Large intestine (tissue), 3 donors: ENCODE measurements around the gene CDK19. TPM values are rescaled to one million over a fixed set of nuclear protein-coding genes. Genes with fewer than 3 reads are reported as not detected.

Experiments
- DNase-seq, 2 donors: peaks; one replicate each; pipeline versions ENCODE4 v3.0.0 to v3.0.0-alpha.2; 2013
- H3K27ac ChIP-seq: one replicate; pipeline ENCODE4 v1.5.1; 2013; ENCODE audit warnings: low read length
- H3K27me3 ChIP-seq: 2 replicates; pipeline ENCODE4 v1.6.1; 2013; ENCODE audit warnings: low read length; ENCODE audit not compliant: control insufficient read depth, insufficient read depth
- H3K36me3 ChIP-seq: 2 replicates; pipeline ENCODE4 v1.6.1; 2013; ENCODE audit warnings: low read length; ENCODE audit not compliant: control insufficient read depth, insufficient read depth
- H3K4me1 ChIP-seq: one replicate; pipeline ENCODE4 v1.6.1; 2013; ENCODE audit warnings: low read length; ENCODE audit not compliant: control insufficient read depth, insufficient read depth
- H3K4me3 ChIP-seq: one replicate; pipeline ENCODE4 v1.5.1; 2013; ENCODE audit warnings: low read length
- H3K9me3 ChIP-seq: one replicate; pipeline ENCODE4 v1.6.1; 2013; ENCODE audit warnings: mild to moderate bottlenecking, low read depth, low read length, moderate library complexity; ENCODE audit not compliant: control insufficient read depth
- whole genome bisulfite sequencing: methylation state at CpG from one replicate; pipeline ENCODE4 v1.1.5; 2013; ENCODE audit warnings: low lambda C conversion rate; ENCODE audit not compliant: insufficient coverage; 5-methylcytosine and 5-hydroxymethylcytosine counted together
- polyA plus RNA-seq: library from polyadenylated mRNA; unstranded; fragments of 120-200 nt; gene quantifications from one replicate; pipeline ENCODE4 v1.2.1, GENCODE V29; 2013

The CDK19 gene
- polyA plus RNA-seq, 1 donor: 18.3 TPM

DNA sequence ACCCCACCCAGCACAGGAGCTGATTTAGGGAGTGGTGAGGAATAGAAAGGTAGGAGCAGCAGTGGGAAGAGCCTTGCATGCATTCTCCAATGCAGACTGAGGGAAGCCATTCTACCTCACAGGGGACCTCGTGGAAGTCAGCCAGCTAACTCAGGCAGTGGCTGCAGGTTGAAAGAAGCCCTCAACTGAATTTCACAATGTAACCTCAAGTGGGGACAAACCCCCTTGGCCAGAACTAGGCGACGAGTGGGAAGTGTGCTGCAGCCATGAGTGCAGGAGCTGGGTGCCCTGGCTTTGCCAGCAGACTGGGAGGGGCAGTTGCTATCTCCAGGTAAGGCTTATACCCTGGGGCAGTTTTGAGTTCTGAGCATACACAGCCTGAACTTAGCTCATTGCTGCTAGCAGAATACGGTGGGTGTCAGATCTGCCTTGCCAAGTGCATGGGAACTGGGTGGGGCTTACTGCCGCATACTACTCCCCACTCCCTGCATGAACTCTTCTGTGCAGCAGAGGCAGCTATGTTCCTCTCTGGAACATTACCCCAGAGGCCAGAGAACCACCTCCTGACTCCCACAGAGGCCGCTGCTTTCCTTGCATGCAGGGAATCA, 126.5 kb downstream of the CDK19 start:
- Histone ChIP-seq H3K9me3 (no peaks in the 10 kb centered on the region), H3K4me1 (no peaks in the 10 kb centered on the region), H3K4me3 (no peak overlapping the region), H3K27ac (no peak overlapping the region), H3K36me3 (no peaks in the 10 kb centered on the region), H3K27me3 (no peaks in the 10 kb centered on the region)
- no peak for DNase-seq
- no CpG with 5 or more reads among the region's 6 CpGs for WGBS

DNA sequence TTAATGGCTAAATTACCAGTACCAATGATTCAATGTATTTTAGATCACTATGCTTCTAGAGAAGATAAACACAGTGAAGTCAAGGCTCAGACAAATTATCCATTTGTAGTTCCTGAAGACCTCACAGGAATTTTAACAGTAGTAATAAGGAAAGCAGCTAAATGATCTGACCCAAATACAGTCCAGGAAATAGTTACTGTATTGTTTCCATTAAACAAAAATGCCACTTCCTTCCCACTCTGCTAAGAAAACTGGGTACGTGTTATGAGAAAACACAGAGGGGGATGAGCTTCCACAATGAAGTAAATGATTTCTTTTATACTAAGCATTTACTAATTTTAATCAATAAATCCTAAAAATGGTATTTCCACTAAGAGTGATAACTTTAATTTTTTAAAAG, 127.9 kb downstream of the CDK19 start:
- H3K4me1 ChIP-seq: no peaks in the 10 kb centered on the region
- H3K27me3 ChIP-seq: no peaks in the 10 kb centered on the region
- H3K4me3 ChIP-seq: no peak overlapping the region
- no peak overlapping the region for H3K27ac ChIP-seq
- H3K9me3 ChIP-seq: no peaks in the 10 kb centered on the region
- no CpG with 5 or more reads among the region's 1 CpG for WGBS
- no peak for DNase-seq
- no peaks in the 10 kb centered on the region for H3K36me3 ChIP-seq

DNA sequence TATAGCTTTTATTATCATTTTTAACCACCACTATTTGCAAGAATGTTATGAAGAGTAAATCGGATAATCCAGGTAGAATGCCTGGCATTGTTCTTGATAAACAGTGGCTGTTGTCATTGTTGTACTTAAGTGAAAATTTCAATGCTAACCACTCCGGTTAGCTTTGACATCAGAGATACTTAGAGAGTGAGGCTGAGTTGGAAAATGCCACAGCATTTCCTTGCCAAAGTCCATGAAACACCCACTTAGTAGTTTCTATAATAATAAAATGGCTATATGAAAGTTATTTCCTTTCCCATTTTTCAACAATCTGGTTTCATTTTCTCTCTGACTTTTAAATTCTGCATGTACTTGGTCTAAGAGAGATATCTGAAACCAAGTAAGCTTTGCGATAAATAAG, 132.0 kb downstream of the CDK19 start:
- Histone ChIP-seq H3K4me1 (no peaks in the 10 kb centered on the region), H3K27me3 (no peaks in the 10 kb centered on the region), H3K4me3 (no peak overlapping the region), H3K36me3 (no peaks in the 10 kb centered on the region), H3K9me3 (no peaks in the 10 kb centered on the region), H3K27ac (no peak overlapping the region)
- DNase-seq: peak in 1 of 2 donors; percentile 56
- WGBS: 60% methylated on average over 1 of the region's 3 CpGs

DNA sequence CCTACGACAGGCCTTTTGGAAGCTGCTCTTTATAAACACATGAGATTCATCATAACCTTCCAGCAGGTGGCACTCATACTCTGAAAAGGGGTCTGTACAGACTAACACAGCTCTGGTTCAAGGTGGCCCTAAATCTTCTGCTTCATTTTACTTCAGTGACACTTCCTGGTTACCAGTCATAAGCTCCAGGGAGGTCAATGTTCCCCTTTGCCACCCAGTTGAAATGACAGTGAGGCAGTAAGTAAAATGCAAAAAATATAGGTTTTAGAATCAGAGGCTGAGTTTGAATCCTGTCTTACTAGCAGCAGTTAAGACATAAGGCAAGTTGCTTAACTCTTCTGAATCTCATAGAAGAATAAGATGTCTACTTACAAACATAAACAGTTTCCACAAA, 132.8 kb downstream of the CDK19 start:
- Histone ChIP-seq H3K4me3 (no peak overlapping the region), H3K27me3 (no peaks in the 10 kb centered on the region), H3K4me1 (no peaks in the 10 kb centered on the region), H3K36me3 (no peaks in the 10 kb centered on the region), H3K9me3 (no peaks in the 10 kb centered on the region), H3K27ac (no peak overlapping the region)
- no CpG with 5 or more reads among the region's 1 CpG for WGBS
- DNase-seq: peak; percentile 84 to 87

DNA sequence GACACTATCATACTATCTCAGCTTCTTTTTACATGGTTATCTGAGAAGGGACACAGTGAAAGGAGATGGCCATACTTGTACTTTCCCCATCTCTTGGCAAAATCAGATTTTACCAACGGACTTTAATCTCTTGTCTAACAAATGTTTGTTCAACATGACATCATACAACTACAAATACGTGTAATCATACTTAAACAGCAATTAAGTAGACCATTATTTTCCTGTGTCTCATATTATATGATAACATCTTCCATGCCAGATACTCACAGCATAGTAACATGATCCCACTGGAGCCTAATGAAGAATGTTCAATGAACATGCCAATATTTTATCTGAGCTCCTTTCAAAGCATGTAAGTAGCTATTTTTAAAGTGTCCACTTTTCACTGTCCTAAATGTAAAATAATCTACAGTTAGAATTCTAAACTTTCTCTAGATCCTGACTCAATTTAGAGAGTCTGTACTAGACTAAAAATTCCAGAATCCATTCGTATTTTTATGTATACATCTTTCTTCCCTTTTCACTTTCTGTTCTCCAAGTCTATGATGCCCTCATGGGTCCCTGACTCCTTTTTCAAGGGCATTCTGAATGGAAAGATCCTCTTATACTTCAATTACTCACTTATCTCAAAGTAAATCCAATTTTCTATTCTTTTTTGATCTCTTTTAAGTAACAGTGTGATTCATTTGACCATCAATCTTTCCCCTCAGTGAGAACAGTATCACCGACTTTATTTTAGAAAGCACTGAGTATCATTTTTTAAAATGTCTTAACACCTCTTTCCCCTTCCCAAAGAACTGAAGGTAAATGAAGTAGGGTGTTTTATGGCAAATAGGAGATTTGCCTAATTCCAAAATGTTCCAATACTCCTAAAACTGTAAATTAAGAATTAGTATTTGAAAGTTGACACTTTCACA, 133.5 kb downstream of the CDK19 start:
- Histone ChIP-seq H3K4me1 (no peaks in the 10 kb centered on the region), H3K9me3 (no peaks in the 10 kb centered on the region), H3K36me3 (no peaks in the 10 kb centered on the region), H3K27me3 (no peaks in the 10 kb centered on the region), H3K4me3 (no peak overlapping the region), H3K27ac (no peak overlapping the region)
- DNase-seq: peak in 1 of 2 donors; percentile 45
- WGBS: 0% methylated on average over 1 of the region's 4 CpGs

DNA sequence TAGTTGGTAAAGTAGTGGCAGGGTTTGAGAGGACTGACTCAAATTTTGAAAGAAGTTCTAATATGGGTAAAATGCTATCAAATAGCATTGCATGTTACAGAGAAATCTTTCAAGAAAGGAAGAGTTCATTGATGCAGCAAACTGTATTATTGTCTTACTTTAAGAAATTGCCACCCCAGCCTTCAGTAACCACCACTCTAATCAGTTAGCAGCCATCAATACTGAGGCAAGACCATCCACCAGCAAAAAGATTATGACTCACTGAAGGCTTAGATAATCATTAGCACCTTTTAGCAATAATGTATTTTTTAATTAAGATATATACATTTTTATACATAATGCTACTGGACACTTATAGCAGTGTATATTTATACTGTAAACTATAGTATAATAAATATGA, 138.9 kb downstream of the CDK19 start:
- H3K27me3 ChIP-seq: no peaks in the 10 kb centered on the region
- H3K4me1 ChIP-seq: peaks cover 4% of the 10 kb centered on the region
- H3K36me3 ChIP-seq: no peaks in the 10 kb centered on the region
- no peak overlapping the region for H3K27ac ChIP-seq
- no peaks in the 10 kb centered on the region for H3K9me3 ChIP-seq
- H3K4me3 ChIP-seq: no peak overlapping the region
- DNase-seq: no peak

DNA sequence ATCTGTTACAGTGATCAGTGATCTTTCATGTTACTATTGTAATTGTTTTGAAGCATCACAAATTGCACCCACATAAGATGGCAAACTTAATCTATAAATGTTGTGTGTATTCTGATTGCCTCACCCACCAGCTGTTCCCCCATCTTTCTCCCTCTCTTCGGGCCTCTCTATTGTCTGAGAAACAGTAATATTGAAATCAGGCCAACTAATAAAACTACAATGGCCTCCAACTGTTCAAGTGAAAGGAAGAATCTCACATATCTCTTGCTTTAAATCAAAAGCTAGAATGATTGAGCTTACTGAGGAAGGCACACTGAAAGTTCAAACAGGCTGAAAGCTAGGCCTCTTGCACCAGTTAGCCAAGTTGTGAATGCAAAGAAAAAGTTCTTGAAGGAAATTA, 141.2 kb downstream of the CDK19 start:
- peaks cover 9% of the 10 kb centered on the region for H3K4me1 ChIP-seq
- WGBS: no CpG with 5 or more reads among the region's 1 CpG
- no peaks in the 10 kb centered on the region for H3K9me3 ChIP-seq
- H3K36me3 ChIP-seq: peaks cover 3% of the 10 kb centered on the region
- no peaks in the 10 kb centered on the region for H3K27me3 ChIP-seq
- DNase-seq: no peak
- H3K4me3 ChIP-seq: no peak overlapping the region
- no peak overlapping the region for H3K27ac ChIP-seq

DNA sequence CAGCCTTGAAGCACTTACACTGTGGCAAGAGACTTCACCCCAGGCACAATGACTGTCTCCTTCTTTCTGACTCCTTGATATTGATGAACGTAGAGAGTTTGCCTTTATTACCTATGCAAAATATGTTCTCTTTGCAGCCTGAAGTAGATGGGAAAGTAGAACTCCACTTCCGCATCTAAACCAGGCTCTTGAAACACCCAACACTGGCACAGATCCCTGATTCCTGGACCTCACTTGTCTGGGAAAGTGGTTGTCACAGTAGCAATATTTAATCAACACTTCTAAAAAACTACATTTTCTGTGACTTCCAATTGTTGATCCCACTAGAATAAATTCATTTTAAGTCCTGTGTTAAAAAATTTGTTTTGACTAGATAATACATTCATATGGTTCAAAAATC, 143.1 kb downstream of the CDK19 start:
- WGBS: no CpG with 5 or more reads among the region's 2 CpGs
- Histone ChIP-seq H3K36me3 (peaks cover 3% of the 10 kb centered on the region), H3K4me3 (no peak overlapping the region), H3K27me3 (no peaks in the 10 kb centered on the region), H3K9me3 (no peaks in the 10 kb centered on the region), H3K27ac (no peak overlapping the region), H3K4me1 (peaks cover 9% of the 10 kb centered on the region)
- DNase-seq: no peak

DNA sequence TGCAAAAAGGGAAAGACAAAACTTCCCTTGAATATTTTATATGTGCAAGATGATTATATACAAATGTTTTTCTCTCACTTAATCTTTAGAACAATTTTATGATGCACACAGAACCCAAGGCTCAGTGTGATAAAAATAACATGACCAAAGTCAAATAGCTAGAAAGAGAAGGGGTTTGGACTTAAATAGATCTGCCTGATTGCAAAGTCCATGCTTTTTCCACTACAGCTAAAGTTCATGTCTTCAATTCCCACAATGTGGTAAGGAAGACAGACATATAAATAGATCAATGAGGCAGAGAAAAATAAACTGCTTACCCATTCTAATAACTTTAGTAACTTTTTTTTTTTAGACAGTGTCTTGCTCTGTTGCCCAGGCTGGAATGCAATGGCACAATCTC, 143.8 kb downstream of the CDK19 start:
- peak in 1 of 2 donors; percentile 38 for DNase-seq
- peak overlapping the region; percentile 11 for H3K27ac ChIP-seq

DNA sequence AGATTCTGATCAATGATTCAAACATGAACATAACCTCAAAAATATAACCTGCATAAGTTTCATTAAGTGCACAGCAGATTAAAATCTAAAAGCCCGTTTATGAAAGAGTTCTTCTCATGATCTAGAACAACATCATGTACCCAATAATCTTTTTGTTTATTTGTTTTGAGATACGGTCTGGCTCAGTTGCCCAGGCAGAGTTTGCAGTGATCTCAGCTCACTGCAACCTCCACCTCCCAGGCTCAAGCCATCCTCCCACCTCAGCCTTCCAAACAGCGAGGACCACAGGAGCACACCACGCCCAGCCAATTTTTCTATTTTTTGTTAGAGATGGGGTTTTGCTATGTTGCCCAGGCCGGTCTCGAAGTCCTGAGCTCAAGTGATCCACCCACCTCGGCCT, 149.7 kb downstream of the CDK19 start:
- H3K27ac ChIP-seq: peak overlapping the region; percentile 65
- H3K27me3 ChIP-seq: no peaks in the 10 kb centered on the region
- no peaks in the 10 kb centered on the region for H3K9me3 ChIP-seq
- DNase-seq: no peak
- WGBS: 100% methylated on average over 1 of the region's 7 CpGs
- peaks cover 3% of the 10 kb centered on the region for H3K36me3 ChIP-seq
- H3K4me1 ChIP-seq: peaks cover 8% of the 10 kb centered on the region
- no peak overlapping the region for H3K4me3 ChIP-seq

More for the DNA sequence above, 143.8 kb downstream of the CDK19 start:
- no peaks in the 10 kb centered on the region for H3K9me3 ChIP-seq
- peaks cover 9% of the 10 kb centered on the region for H3K4me1 ChIP-seq
- peaks cover 3% of the 10 kb centered on the region for H3K36me3 ChIP-seq
- no peak overlapping the region for H3K4me3 ChIP-seq
- no peaks in the 10 kb centered on the region for H3K27me3 ChIP-seq

DNA sequence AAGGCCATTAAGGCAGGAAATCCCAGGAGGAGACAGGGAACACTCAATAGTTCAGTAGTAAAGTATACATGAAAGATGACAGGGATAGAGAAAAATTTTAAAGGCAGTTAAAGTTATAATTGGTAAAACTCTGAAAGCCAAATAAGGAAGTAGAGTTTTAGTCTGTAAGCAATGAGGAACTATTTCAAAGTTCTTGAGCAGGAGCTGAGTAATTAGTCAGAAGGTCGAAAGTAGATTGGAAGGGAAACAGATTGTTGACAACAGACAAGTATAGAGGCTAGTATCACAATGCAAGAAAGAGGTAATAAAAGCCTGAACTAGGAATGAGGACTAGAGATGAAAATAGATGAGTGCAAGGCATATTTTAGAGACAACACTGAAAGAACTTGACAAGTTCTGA, 150.3 kb downstream of the CDK19 start:
- no peak overlapping the region for H3K4me3 ChIP-seq
- no peaks in the 10 kb centered on the region for H3K9me3 ChIP-seq
- H3K27ac ChIP-seq: peak overlapping the region; percentile 65
- peaks cover 4% of the 10 kb centered on the region for H3K4me1 ChIP-seq
- no peaks in the 10 kb centered on the region for H3K27me3 ChIP-seq
- H3K36me3 ChIP-seq: peaks cover 6% of the 10 kb centered on the region
- DNase-seq: peak in 1 of 2 donors; percentile 48
- 43% methylated on average over 1 of the region's 1 CpG for WGBS
